ENCODE measurements around the gene NPAS3. TPM values are rescaled to one million over a fixed set of nuclear protein-coding genes. Genes with fewer than 3 reads are reported as not detected.

NPAS3 gene
- total RNA-seq, 4 donors from 2014 or later, result 4.0 to 12.2 (median 5.6) TPM

DNA sequence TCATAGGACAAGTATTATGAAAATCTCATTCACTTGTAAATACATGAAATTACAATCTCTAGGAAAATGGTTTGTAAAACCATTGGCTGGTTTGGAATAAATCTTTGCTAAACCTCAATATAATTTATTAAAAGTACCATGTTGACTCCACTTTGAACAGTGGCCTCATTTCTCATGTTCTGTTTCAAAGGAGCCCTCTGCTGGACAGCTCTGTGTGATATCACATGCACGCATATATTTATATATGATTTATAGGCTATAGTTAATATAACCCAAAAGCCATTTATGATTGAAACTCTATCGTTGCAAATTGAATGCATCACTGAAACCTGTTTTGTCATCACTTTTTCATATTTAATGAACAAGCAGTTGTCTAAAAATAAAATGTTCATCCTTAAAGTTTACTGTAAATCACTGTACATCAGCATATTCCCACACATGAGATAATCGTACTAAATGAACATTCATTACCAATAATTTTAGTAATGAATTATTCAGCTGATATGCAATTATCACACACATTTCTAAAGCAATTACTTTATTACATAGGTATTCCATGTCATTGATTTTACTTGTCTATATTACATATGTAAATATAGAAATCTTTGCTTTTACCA, 493.8 kb downstream of the NPAS3 start:
- no peaks in the 10 kb centered on the region for H3K4me1 ChIP-seq
- WGBS, 2 donors, result 54 to 61% methylated on average over 3 of the region's 3 CpGs
- no peak overlapping the region for H3K4me3 ChIP-seq (replicated peaks in 1 of 3)
- H3K36me3 ChIP-seq, result no peaks in the 10 kb centered on the region
- no peaks in the 10 kb centered on the region for H3K9me3 ChIP-seq
- intact Hi-C loops (cut with DNase I), result no loop called here
- DNase-seq, result peak; percentile 11 to 26
- TF ChIP-seq POLR2A (IDR thresholded peaks at IDR 0.05) (no peak), CTCF (IDR thresholded peaks at IDR 0.05) (peak in 3 of 6 experiments; percentile 26 to 41 (median 39))
- no peak overlapping the region for H3K27ac ChIP-seq
- no peaks in the 10 kb centered on the region for H3K27me3 ChIP-seq

- intact Hi-C loops (cut with DNase I), result no loop called here
- TF ChIP-seq POLR2A (IDR thresholded peaks at IDR 0.05), result no peak
- TF ChIP-seq CTCF (IDR thresholded peaks at IDR 0.05), result no peak
- no peak overlapping the region for H3K27ac ChIP-seq
- no peaks in the 10 kb centered on the region for H3K4me1 ChIP-seq
- no peaks in the 10 kb centered on the region for H3K36me3 ChIP-seq
- H3K9me3 ChIP-seq, result no peaks in the 10 kb centered on the region
- no peak for DNase-seq
- no peaks in the 10 kb centered on the region for H3K27me3 ChIP-seq
- no peak overlapping the region for H3K4me3 ChIP-seq (replicated peaks in 1 of 3)
- WGBS, 2 donors, result 92 to 93% methylated on average over 1 of the region's 1 CpG
Observed at GRCh38 chr14:33433396-33433795, 494.7 kb downstream of the NPAS3 start.

DNA sequence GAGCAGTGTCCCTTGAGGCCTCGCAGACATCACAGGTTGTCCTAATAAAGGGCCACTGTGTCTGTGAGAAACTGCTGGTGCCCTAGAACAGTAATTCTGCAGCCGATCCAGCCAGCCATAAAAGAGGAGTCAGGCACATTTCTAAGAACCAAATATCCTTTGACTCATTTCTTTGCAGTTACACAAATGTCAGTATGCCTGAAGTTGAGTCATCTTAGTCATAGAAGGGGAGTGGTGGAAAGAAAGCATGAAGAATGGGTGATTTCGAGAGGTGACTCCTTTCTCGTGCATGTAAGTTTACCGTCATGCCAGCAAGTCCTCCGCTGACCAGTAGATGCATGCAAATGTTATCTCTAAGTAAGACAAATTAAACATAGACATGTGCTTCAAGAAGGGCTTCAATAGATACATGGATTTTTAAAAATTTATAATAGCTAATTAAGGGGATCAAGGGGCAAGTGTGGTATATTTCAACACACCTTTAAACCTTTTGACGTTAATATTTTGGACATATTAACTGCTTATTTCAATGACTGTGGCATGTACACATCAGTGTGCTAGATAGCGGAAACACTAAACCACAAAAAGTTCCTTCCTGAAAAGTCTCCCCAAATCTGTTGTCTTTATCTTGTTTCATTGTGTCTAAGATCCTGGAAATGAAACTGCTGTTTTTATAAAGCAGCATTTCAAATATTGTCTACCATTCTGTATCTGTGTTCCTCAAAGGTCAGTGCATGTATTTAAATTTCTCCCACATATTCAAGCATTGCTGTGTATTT, 497.4 kb downstream of the NPAS3 start:
- Histone ChIP-seq H3K9me3 (no peaks in the 10 kb centered on the region), H3K4me1 (no peaks in the 10 kb centered on the region), H3K27me3 (no peaks in the 10 kb centered on the region), H3K4me3 (replicated peaks in 1 of 3) (no peak overlapping the region), H3K36me3 (no peaks in the 10 kb centered on the region), H3K27ac (no peak overlapping the region)
- TF ChIP-seq POLR2A (IDR thresholded peaks at IDR 0.05) (no peak), CTCF (IDR thresholded peaks at IDR 0.05) (no peak)
- WGBS, 2 donors, result 90 to 94% methylated on average over 8 of the region's 8 CpGs
- no peak for DNase-seq
- intact Hi-C loops (cut with DNase I), result no loop called here

GRCh38 chr14:33441633-33442032, 503.0 kb downstream of the NPAS3 start:
- intact Hi-C loops (cut with DNase I), result no loop called here
- WGBS, 2 donors, result 86 to 95% methylated on average over 4 of the region's 4 CpGs
- no peak for TF ChIP-seq POLR2A (IDR thresholded peaks at IDR 0.05)
- TF ChIP-seq CTCF (IDR thresholded peaks at IDR 0.05), result no peak

DNA sequence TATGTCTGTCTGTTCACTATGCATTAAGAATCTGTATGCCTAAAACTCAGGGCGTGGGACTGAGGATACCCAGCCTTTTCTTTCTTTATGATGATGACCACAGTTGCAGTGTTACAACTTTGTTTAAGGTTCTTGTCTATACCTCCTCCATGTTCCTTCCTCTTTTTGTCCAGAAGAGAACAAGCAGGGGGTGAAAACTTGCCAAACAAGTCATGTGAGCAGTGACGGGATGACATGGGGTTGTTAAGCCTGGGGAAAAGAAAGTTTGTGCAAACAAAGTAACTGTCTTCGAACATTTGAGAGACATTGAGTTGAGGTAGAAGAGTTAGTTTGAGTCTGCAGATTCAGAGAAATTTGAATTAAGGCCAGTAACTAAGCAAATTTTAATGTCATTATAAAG, 505.5 kb downstream of the NPAS3 start:
- intact Hi-C loops (cut with DNase I), result no loop called here
- TF ChIP-seq CTCF (IDR thresholded peaks at IDR 0.05) (no peak), POLR2A (IDR thresholded peaks at IDR 0.05) (no peak)
- Histone ChIP-seq H3K36me3 (no peaks in the 10 kb centered on the region), H3K4me3 (replicated peaks in 1 of 3) (no peak overlapping the region), H3K27ac (no peak overlapping the region), H3K9me3 (no peaks in the 10 kb centered on the region), H3K4me1 (no peaks in the 10 kb centered on the region), H3K27me3 (no peaks in the 10 kb centered on the region)
- no peak for DNase-seq
- WGBS, 2 donors, result 55 to 74% methylated on average over 3 of the region's 3 CpGs

More at GRCh38 chr14:33441633-33442032, 503.0 kb downstream of the NPAS3 start:
- no peaks in the 10 kb centered on the region for H3K9me3 ChIP-seq
- no peaks in the 10 kb centered on the region for H3K27me3 ChIP-seq
- H3K36me3 ChIP-seq, result no peaks in the 10 kb centered on the region
- DNase-seq, result no peak
- H3K27ac ChIP-seq, result no peak overlapping the region
- no peak overlapping the region for H3K4me3 ChIP-seq (replicated peaks in 1 of 3)
- H3K4me1 ChIP-seq, result no peaks in the 10 kb centered on the region
